WTC11 (cell line): ENCODE measurements around the gene NEDD8. TPM values are rescaled to one million over a fixed set of nuclear protein-coding genes. Genes with fewer than 3 reads are reported as not detected.

ENCODE experiments used
- ATAC-seq: fragments of 200-7000 bp; cut with Tn5 transposase; 2 replicates; pipeline ENCODE4 v1.10.0; 2021; ENCODE audit warnings: mild to moderate bottlenecking, moderate library complexity
- CTCF ChIA-PET: fragments of 300-600 bp; sonication (Branson Sonifier 250); formaldehyde crosslinking; loops from one replicate; lab custom pipeline; 2021; ENCODE audit warnings: antibody characterized with exemption; lab: Charles Lee
- POLR2A ChIA-PET: fragments of 350-600 bp; sonication (Branson Sonifier 250); formaldehyde crosslinking; loops from one replicate; lab custom pipeline; 2021; ENCODE audit warnings: antibody characterized with exemption; lab: Charles Lee
- DNase-seq: peaks from one replicate; pipeline ENCODE4 v3.0.0; 2021; ENCODE audit warnings: low spot score
- H3K27ac Mint-ChIP-seq: 2 replicates; pipeline ENCODE4 v1.8.0; 2021; ENCODE audit warnings: mixed read lengths
- H3K27me3 Mint-ChIP-seq: 2 replicates; pipeline ENCODE4 v1.8.0; 2021; ENCODE audit warnings: low read depth, mild to moderate bottlenecking, moderate library complexity, mixed read lengths
- H3K36me3 Mint-ChIP-seq: 2 replicates; pipeline ENCODE4 v1.8.0; 2021; ENCODE audit warnings: mixed read lengths
- H3K4me1 Mint-ChIP-seq: 2 replicates; pipeline ENCODE4 v1.8.0; 2022; ENCODE audit warnings: mixed read lengths
- H3K4me3 Mint-ChIP-seq: 2 replicates; pipeline ENCODE4 v1.8.0; 2021; ENCODE audit warnings: mild to moderate bottlenecking, moderate library complexity, mixed read lengths
- H3K9me3 Mint-ChIP-seq: 2 replicates; pipeline ENCODE4 v1.8.0; 2021; ENCODE audit warnings: mixed read lengths
- ATF6 ChIP-seq: sonication (generic); formaldehyde crosslinking; IDR thresholded peaks from 2 replicates; pipeline ENCODE4 v1.8.1; 2023; ENCODE audit warnings: mild to moderate bottlenecking, missing genetic modification reagents
- CTCF ChIP-seq: fragments of 200-600 bp; IDR thresholded peaks from 2 replicates; pipeline ENCODE4 v1.8.0; 2022; ENCODE audit warnings: antibody characterized with exemption
- E2F4 ChIP-seq: sonication (generic); formaldehyde crosslinking; IDR thresholded peaks from 2 replicates; pipeline ENCODE4 v1.8.1; 2022; ENCODE audit warnings: low read depth, mild to moderate bottlenecking, moderate library complexity, missing genetic modification reagents, borderline replicate concordance
- ELF4 ChIP-seq: sonication (generic); formaldehyde crosslinking; IDR thresholded peaks from 2 replicates; pipeline ENCODE4 v1.8.1; 2022; ENCODE audit warnings: low read depth, mild to moderate bottlenecking, moderate library complexity, missing genetic modification reagents
- ERG ChIP-seq: fragments of 250-450 bp; sonication (Bioruptor Pico); IDR thresholded peaks from 2 replicates; pipeline ENCODE4 v1.8.0; 2021; ENCODE audit warnings: mild to moderate bottlenecking
- ETV6 ChIP-seq: sonication (generic); formaldehyde crosslinking; IDR thresholded peaks from 2 replicates; pipeline ENCODE4 v1.8.1; 2022; ENCODE audit warnings: mild to moderate bottlenecking, missing genetic modification reagents
- FOXP4 ChIP-seq: sonication (generic); formaldehyde crosslinking; IDR thresholded peaks from 2 replicates; pipeline ENCODE4 v1.8.0; 2022; ENCODE audit warnings: mild to moderate bottlenecking, missing genetic modification reagents
- HMGA2 ChIP-seq: fragments of 250-450 bp; sonication (Bioruptor Pico); IDR thresholded peaks from 2 replicates; pipeline ENCODE4 v1.4.0; 2021; ENCODE audit warnings: mild to moderate bottlenecking, moderate library complexity
- MXD4 ChIP-seq: fragments of 250-450 bp; sonication (Bioruptor Pico); IDR thresholded peaks from 2 replicates; pipeline ENCODE4 v1.8.0; 2021; ENCODE audit warnings: mild to moderate bottlenecking, moderate library complexity, borderline replicate concordance
- NR1H2 ChIP-seq: sonication (generic); formaldehyde crosslinking; IDR thresholded peaks from 2 replicates; pipeline ENCODE4 v1.9.0; 2021; ENCODE audit warnings: mild to moderate bottlenecking, moderate library complexity, missing genetic modification reagents
- NR3C1 ChIP-seq: sonication (generic); formaldehyde crosslinking; conservative IDR thresholded peaks from 2 replicates; pipeline ENCODE4 v1.8.1; 2023; ENCODE audit warnings: low read depth, mild to moderate bottlenecking, missing genetic modification reagents
- SMAD4 ChIP-seq: sonication (generic); formaldehyde crosslinking; IDR thresholded peaks from 2 replicates; pipeline ENCODE4 v1.8.0; 2022; ENCODE audit warnings: mild to moderate bottlenecking, missing genetic modification reagents
- TCF7 ChIP-seq: sonication (generic); formaldehyde crosslinking; IDR thresholded peaks from 2 replicates; pipeline ENCODE4 v1.8.0; 2022; ENCODE audit warnings: mild to moderate bottlenecking, low read depth, missing genetic modification reagents, moderate library complexity
- TEAD4 ChIP-seq: sonication (generic); formaldehyde crosslinking; IDR thresholded peaks from 2 replicates; pipeline ENCODE4 v1.8.0; 2022; ENCODE audit warnings: mild to moderate bottlenecking, missing genetic modification reagents
- ZBTB43 ChIP-seq: sonication (generic); formaldehyde crosslinking; IDR thresholded peaks from 2 replicates; pipeline ENCODE4 v1.8.1; 2023; ENCODE audit warnings: mild to moderate bottlenecking, missing genetic modification reagents
- ZNF219 ChIP-seq: sonication (generic); formaldehyde crosslinking; IDR thresholded peaks from 2 replicates; pipeline ENCODE4 v1.8.0; 2023; ENCODE audit warnings: missing genetic modification reagents, mild to moderate bottlenecking, borderline replicate concordance
- ZNF232 ChIP-seq: sonication (generic); formaldehyde crosslinking; IDR thresholded peaks from 2 replicates; pipeline ENCODE4 v1.8.0; 2022; ENCODE audit warnings: mild to moderate bottlenecking, missing genetic modification reagents
- ZNF281 ChIP-seq: sonication (generic); formaldehyde crosslinking; IDR thresholded peaks from 2 replicates; pipeline ENCODE4 v1.8.0; 2023; ENCODE audit warnings: mild to moderate bottlenecking, missing genetic modification reagents
- ZSCAN18 ChIP-seq: fragments of 250-450 bp; sonication (Bioruptor Pico); IDR thresholded peaks from 2 replicates; pipeline ENCODE4 v2.1.2; 2022; ENCODE audit warnings: mild to moderate bottlenecking, moderate library complexity
- total RNA-seq: library from RNA; stranded (reverse); gene quantifications from 3 replicates; pipeline ENCODE4 v1.2.3, GENCODE V29; 2021

Gene NEDD8
- total RNA-seq, 1 experiment from 2014 or later = 233 TPM

- TF ChIP-seq CTCF (no peak), ZSCAN18 (CRISPR knock-in tag) (no peak), ETV6 (CRISPR knock-in tag) (peak; percentile 93), MXD4 (CRISPR knock-in tag) (no peak), ZNF281 (CRISPR knock-in tag) (peak; percentile 79; the same call in 1 of the 2 replicates), ERG (CRISPR knock-in tag) (0 out of 2 replicates have a peak, but pooled peaks have one; percentile 45)
Observed at GRCh38 chr14:24195186-24196070, 36.7 kb downstream of the NEDD8 start, which contains the start of gene TM9SF1 (continued).

- H3K4me3 Mint-ChIP-seq = peak overlapping the region; percentile 94
- CTCF ChIA-PET = interaction anchor here (0.8 to 1.8 kb wide), 6 partner anchors 18 to 628 kb away, joined by 3 to 16 read pairs (median 8); partner anchors contain the start of genes AP1G2, CHMP4A, CIDEB and EMC9
- peaks cover 8% of the 10 kb centered on the region for H3K9me3 Mint-ChIP-seq
- ATAC-seq (no peak), DNase-seq (no peak)
- H3K27ac Mint-ChIP-seq = peak overlapping the region; percentile 83
- no peaks in the 10 kb centered on the region for H3K27me3 Mint-ChIP-seq
- POLR2A ChIA-PET = interaction anchor here (1.0 to 1.9 kb wide), 9 partner anchors 23 to 101 kb away, joined by 3 to 7 read pairs (median 5); partner anchors contain the start of genes DCAF11, IRF9, NRL and PCK2
- peaks cover 28% of the 10 kb centered on the region for H3K36me3 Mint-ChIP-seq
- peaks cover 23% of the 10 kb centered on the region for H3K4me1 Mint-ChIP-seq
- TF ChIP-seq TCF7 (no peak), ZNF232 (CRISPR knock-in tag) (no peak), NR1H2 (CRISPR knock-in tag) (no peak), FOXP4 (no peak), E2F4 (CRISPR knock-in tag) (no peak), ETV6 (CRISPR knock-in tag) (no peak), TEAD4 (no peak), ZNF219 (CRISPR knock-in tag) (no peak), HMGA2 (no peak), NR3C1 (CRISPR knock-in tag) (no peak), ZBTB43 (CRISPR knock-in tag) (no peak), ELF4 (CRISPR knock-in tag) (no peak), SMAD4 (CRISPR knock-in tag) (no peak), ATF6 (CRISPR knock-in tag) (no peak)
Observed at GRCh38 chr14:24194873-24195185, 37.3 kb downstream of the NEDD8 start.
